Keratinocyte (primary cell): ENCODE data around the gene CHN2. TPM values are rescaled to one million over a fixed set of nuclear protein-coding genes. Genes with fewer than 3 reads are reported as not detected.

Source experiments
- DNase-seq: peaks from one replicate; pipeline ENCODE4 v3.0.0-alpha.2; 2011; ENCODE audit warnings: low read depth, missing footprints, low spot score
- FAIRE-seq: peaks from 2 replicates; lab custom pipeline; 2011; peaks lifted over from hg19 to GRCh38; lab: Jason Lieb, UNC
- H2AFZ ChIP-seq: 2 replicates; pipeline ENCODE4 v1.6.0; 2012; ENCODE audit warnings: low read length, control low read depth, inconsistent platforms; ENCODE audit not compliant: control insufficient read depth
- H3K27ac ChIP-seq: 2 replicates; pipeline ENCODE4 v1.5.1; 2011; ENCODE audit warnings: low read length; ENCODE audit not compliant: control insufficient read depth, insufficient read depth
- H3K27me3 ChIP-seq: 3 replicates; pipeline ENCODE4 v1.6.0; 2011; ENCODE audit warnings: low read length; ENCODE audit not compliant: control insufficient read depth, insufficient read depth; ENCODE audit errors: extremely low read depth
- H3K36me3 ChIP-seq, 2 experiments: 2 replicates in 1 of 2; 3 replicates in 1 of 2; pipeline ENCODE4 v1.5.1; 2011; ENCODE audit warnings: low read length in 2 of 2, mild to moderate bottlenecking in 1 of 2; ENCODE audit not compliant: control insufficient read depth in 2 of 2, insufficient read depth in 2 of 2; ENCODE audit errors: extremely low read depth in 1 of 2
- H3K4me1 ChIP-seq: 3 replicates; pipeline ENCODE4 v1.5.1; 2011; ENCODE audit warnings: low read length; ENCODE audit not compliant: control insufficient read depth, insufficient read depth; ENCODE audit errors: extremely low read depth
- H3K4me2 ChIP-seq: 3 replicates; pipeline ENCODE4 v1.6.0; 2011; ENCODE audit warnings: low read depth, low read length; ENCODE audit not compliant: control insufficient read depth, insufficient read depth; ENCODE audit errors: extremely low read depth
- H3K4me3 ChIP-seq, 3 experiments: fragments of 200-600 bp in 1 of 3; sonication (generic) in 1 of 3; 2 replicates in 2 of 3; 3 replicates in 1 of 3; pipeline ENCODE4 v1.5.1; 2011 to 2016; ENCODE audit warnings: low read length in 3 of 3, mild to moderate bottlenecking in 3 of 3, control low read depth in 2 of 3, inconsistent platforms in 1 of 3, low read depth in 1 of 3, mixed read lengths in 1 of 3, mixed run types in 1 of 3, moderate library complexity in 1 of 3; ENCODE audit not compliant: control insufficient read depth in 2 of 3, insufficient read depth in 2 of 3; ENCODE audit errors: extremely low read depth in 1 of 3
- H3K79me2 ChIP-seq: 2 replicates; pipeline ENCODE4 v1.6.0; 2012; ENCODE audit warnings: low read length; ENCODE audit not compliant: control insufficient read depth, insufficient read depth
- H3K9ac ChIP-seq: 3 replicates; pipeline ENCODE4 v1.6.0; 2011; ENCODE audit warnings: low read length; ENCODE audit not compliant: control insufficient read depth, insufficient read depth; ENCODE audit errors: extremely low read depth
- H3K9me1 ChIP-seq: 3 replicates; pipeline ENCODE4 v1.6.0; 2011; ENCODE audit warnings: low read length; ENCODE audit not compliant: control insufficient read depth, insufficient read depth; ENCODE audit errors: extremely low read depth
- H3K9me3 ChIP-seq: 2 replicates; pipeline ENCODE4 v1.5.1; 2012; ENCODE audit warnings: low read depth, low read length; ENCODE audit not compliant: control insufficient read depth
- H4K20me1 ChIP-seq: 3 replicates; pipeline ENCODE4 v1.6.0; 2011; ENCODE audit warnings: low read length; ENCODE audit not compliant: control insufficient read depth, insufficient read depth; ENCODE audit errors: extremely low read depth
- EZH2 ChIP-seq: IDR thresholded peaks from one replicate; pipeline ENCODE4 v1.6.1; 2012; ENCODE audit warnings: inconsistent platforms, mild to moderate bottlenecking, low read length, moderate library complexity
- dilution Hi-C: fragments of 300-500 bp; cut with MboI; formaldehyde crosslinking; loops from one replicate; pipeline ENCODE4 v1.7.0; 2020; ENCODE audit warnings: low sequenced_read_pairs; ENCODE audit not compliant: extremely low pct_ligation_motif_present
- polyA plus RNA-seq, 5 experiments: library from polyadenylated mRNA; depleted of rRNA in 3 of 5; stranded (reverse) in 3 of 5; stranded (forward) in 1 of 5; unstranded in 1 of 5; fragments of >200 nt; gene quantifications; 1 replicate in 1 of 5; 2 replicates in 3 of 5; 3 replicates in 1 of 5; pipeline versions ENCODE4 v1.2.1 to v1.2.3, GENCODE V29; 2011 to 2012; ENCODE audit warnings: missing spikeins in 2 of 5, low read depth in 1 of 5, low replicate concordance in 1 of 5
- TF ChIP-seq, protein P1 (sequence below), 3 experiments: IDR thresholded peaks in 1 of 3; conservative IDR thresholded peaks in 1 of 3; optimal IDR thresholded peaks in 1 of 3; 2 replicates in 2 of 3; 3 replicates in 1 of 3; pipeline versions ENCODE3 to v1.5.1; 2011; ENCODE audit warnings: low read length in 3 of 3, mild to moderate bottlenecking in 3 of 3, moderate library complexity in 2 of 3, control low read depth in 1 of 3, inconsistent platforms in 1 of 3; ENCODE audit not compliant: insufficient read depth in 2 of 3; ENCODE audit errors: extremely low read depth in 1 of 3

The CHN2 gene
- polyA plus RNA-seq, 1 donor (not counting 4 experiments of a cell fraction or from before 2014, with no cell fraction given) = 1.8 TPM

DNA sequence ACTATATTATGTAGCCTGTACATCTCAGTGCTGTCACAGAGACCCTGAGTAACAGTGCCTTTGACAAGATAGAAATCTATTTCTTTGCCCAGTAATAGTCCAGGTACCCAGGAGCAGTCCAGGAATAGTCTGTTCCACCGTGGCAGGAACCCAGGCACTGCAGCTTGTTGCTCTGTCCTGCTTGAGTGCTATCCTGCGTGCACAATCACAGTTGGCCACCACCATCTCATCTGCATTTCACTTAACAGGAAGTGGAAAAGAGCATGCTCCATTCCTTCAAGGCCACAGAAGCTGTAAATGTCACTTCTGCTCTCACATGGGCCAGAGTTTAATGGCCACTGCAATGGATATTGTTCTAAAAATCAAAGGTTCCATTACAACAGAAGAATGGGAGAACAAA lies 307.6 kb downstream of the CHN2 start:
- H3K4me1 ChIP-seq = no peaks in the 10 kb centered on the region
- H3K4me2 ChIP-seq = no peak overlapping the region
- no peak overlapping the region for H2AFZ ChIP-seq
- H3K9ac ChIP-seq = no peak overlapping the region
- no peaks in the 10 kb centered on the region for H4K20me1 ChIP-seq
- DNase-seq (no peak), FAIRE-seq (no peak)
- H3K36me3 ChIP-seq = no peaks in the 10 kb centered on the region
- no peak overlapping the region for H3K4me3 ChIP-seq
- no peak overlapping the region for H3K27ac ChIP-seq
- H3K27me3 ChIP-seq = no peaks in the 10 kb centered on the region
- H3K9me1 ChIP-seq = no peaks in the 10 kb centered on the region
- TF ChIP-seq EZH2 = no peak
- TF ChIP-seq, protein P1, sequence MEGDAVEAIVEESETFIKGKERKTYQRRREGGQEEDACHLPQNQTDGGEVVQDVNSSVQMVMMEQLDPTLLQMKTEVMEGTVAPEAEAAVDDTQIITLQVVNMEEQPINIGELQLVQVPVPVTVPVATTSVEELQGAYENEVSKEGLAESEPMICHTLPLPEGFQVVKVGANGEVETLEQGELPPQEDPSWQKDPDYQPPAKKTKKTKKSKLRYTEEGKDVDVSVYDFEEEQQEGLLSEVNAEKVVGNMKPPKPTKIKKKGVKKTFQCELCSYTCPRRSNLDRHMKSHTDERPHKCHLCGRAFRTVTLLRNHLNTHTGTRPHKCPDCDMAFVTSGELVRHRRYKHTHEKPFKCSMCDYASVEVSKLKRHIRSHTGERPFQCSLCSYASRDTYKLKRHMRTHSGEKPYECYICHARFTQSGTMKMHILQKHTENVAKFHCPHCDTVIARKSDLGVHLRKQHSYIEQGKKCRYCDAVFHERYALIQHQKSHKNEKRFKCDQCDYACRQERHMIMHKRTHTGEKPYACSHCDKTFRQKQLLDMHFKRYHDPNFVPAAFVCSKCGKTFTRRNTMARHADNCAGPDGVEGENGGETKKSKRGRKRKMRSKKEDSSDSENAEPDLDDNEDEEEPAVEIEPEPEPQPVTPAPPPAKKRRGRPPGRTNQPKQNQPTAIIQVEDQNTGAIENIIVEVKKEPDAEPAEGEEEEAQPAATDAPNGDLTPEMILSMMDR (optimal IDR thresholded peaks at IDR 0.05 in 1 of 3, IDR thresholded peaks at IDR 0.05 in 1 of 3, conservative IDR thresholded peaks at IDR 0.05 in 1 of 3; ENCODE audit: extremely low read depth in 1 of 3, insufficient read depth in 2 of 3, low read length in 3 of 3) = no peak
- no peaks in the 10 kb centered on the region for H3K9me3 ChIP-seq
- no peaks in the 10 kb centered on the region for H3K79me2 ChIP-seq
- dilution Hi-C loops = no loop called here

DNA sequence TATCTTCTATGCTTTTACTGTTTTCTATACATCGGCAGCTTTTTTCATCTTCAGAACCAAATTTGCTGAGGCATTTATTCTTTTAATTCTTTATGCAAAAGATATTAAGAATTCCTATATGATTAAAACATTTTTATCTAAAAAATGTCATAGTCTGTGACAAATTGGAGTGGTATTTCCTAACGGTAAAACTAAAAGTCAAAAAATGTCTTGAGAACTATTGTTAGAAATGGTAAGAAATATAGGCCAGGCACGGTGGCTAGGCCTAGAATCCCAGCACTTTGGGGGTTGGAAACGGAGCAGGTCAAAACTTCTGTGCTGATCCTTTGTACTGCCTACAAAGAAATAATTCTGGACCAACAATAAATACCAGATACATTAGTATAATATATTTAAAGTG lies 311.4 kb downstream of the CHN2 start:
- no peaks in the 10 kb centered on the region for H3K9me3 ChIP-seq
- no peaks in the 10 kb centered on the region for H3K4me1 ChIP-seq
- H3K27me3 ChIP-seq = no peaks in the 10 kb centered on the region
- no peaks in the 10 kb centered on the region for H3K36me3 ChIP-seq
- H3K9ac ChIP-seq = no peak overlapping the region
- no peaks in the 10 kb centered on the region for H3K9me1 ChIP-seq
- TF ChIP-seq EZH2 = no peak
- TF ChIP-seq, protein P1 (optimal IDR thresholded peaks at IDR 0.05 in 1 of 3, IDR thresholded peaks at IDR 0.05 in 1 of 3, conservative IDR thresholded peaks at IDR 0.05 in 1 of 3; ENCODE audit: extremely low read depth in 1 of 3, insufficient read depth in 2 of 3, low read length in 3 of 3) = no peak
- H2AFZ ChIP-seq = no peak overlapping the region
- H3K79me2 ChIP-seq = no peaks in the 10 kb centered on the region
- dilution Hi-C loops = no loop called here
- FAIRE-seq (no peak), DNase-seq (no peak)
- no peak overlapping the region for H3K4me3 ChIP-seq
- H3K4me2 ChIP-seq = no peak overlapping the region
- no peaks in the 10 kb centered on the region for H4K20me1 ChIP-seq
- no peak overlapping the region for H3K27ac ChIP-seq
